WTC11 (cell line): ENCODE data around the gene ATRX. TPM values are rescaled to one million over a fixed set of nuclear protein-coding genes. Genes with fewer than 3 reads are reported as not detected.

Source experiments
- ETV6 ChIP-seq: sonication (generic); formaldehyde crosslinking; IDR thresholded peaks from 2 replicates; pipeline ENCODE4 v1.8.1; 2022; ENCODE audit warnings: mild to moderate bottlenecking, missing genetic modification reagents
- FOXK1 ChIP-seq: sonication (generic); formaldehyde crosslinking; IDR thresholded peaks from 2 replicates; pipeline ENCODE4 v1.8.0; 2022; ENCODE audit warnings: mild to moderate bottlenecking, moderate library complexity, missing genetic modification reagents
- IRF2 ChIP-seq: sonication (generic); formaldehyde crosslinking; IDR thresholded peaks from 2 replicates; pipeline ENCODE4 v1.8.0; 2022; ENCODE audit warnings: low read depth, missing genetic modification reagents, borderline replicate concordance
- ZNF232 ChIP-seq: sonication (generic); formaldehyde crosslinking; IDR thresholded peaks from 2 replicates; pipeline ENCODE4 v1.8.0; 2022; ENCODE audit warnings: mild to moderate bottlenecking, missing genetic modification reagents
- total RNA-seq: library from RNA; stranded (reverse); gene quantifications from 3 replicates; pipeline ENCODE4 v1.2.3, GENCODE V29; 2021
- TF ChIP-seq, protein P1 (sequence below): sonication (generic); formaldehyde crosslinking; IDR thresholded peaks from 2 replicates; pipeline ENCODE4 v1.8.1; 2022; ENCODE audit warnings: low read depth, mild to moderate bottlenecking, moderate library complexity, missing genetic modification reagents, borderline replicate concordance
- TF ChIP-seq, protein P2 (sequence below): sonication (generic); formaldehyde crosslinking; IDR thresholded peaks from 2 replicates; pipeline ENCODE4 v1.8.1; 2022; ENCODE audit warnings: mild to moderate bottlenecking, moderate library complexity, missing genetic modification reagents

The ATRX gene
- total RNA-seq, 1 experiment from 2014 or later = 96.6 TPM

DNA sequence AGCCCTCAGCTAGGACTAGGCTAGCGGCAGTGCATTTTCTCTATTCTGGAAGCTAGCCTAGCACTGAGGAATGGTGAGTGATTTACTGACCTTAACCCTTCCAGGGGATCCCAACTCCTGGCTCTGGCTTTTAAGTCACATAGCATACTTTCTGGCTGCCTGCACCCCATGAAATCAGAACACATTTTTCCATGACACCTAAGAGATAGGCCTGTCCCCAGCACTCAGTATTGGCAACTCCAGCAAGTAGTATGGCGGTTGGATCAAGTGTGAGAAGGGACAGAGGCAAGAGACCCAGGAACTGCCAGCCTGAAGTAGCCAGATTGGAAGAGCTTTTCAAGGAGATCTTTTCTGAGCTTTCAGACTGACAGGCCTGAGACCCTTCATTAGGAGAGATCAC lies 330.6 kb downstream of the ATRX start (continued):
- TF ChIP-seq, protein P1, sequence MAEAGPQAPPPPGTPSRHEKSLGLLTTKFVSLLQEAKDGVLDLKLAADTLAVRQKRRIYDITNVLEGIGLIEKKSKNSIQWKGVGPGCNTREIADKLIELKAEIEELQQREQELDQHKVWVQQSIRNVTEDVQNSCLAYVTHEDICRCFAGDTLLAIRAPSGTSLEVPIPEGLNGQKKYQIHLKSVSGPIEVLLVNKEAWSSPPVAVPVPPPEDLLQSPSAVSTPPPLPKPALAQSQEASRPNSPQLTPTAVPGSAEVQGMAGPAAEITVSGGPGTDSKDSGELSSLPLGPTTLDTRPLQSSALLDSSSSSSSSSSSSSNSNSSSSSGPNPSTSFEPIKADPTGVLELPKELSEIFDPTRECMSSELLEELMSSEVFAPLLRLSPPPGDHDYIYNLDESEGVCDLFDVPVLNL (CRISPR knock-in tag) = no peak
- TF ChIP-seq, protein P2, sequence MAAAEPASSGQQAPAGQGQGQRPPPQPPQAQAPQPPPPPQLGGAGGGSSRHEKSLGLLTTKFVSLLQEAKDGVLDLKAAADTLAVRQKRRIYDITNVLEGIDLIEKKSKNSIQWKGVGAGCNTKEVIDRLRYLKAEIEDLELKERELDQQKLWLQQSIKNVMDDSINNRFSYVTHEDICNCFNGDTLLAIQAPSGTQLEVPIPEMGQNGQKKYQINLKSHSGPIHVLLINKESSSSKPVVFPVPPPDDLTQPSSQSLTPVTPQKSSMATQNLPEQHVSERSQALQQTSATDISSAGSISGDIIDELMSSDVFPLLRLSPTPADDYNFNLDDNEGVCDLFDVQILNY (CRISPR knock-in tag) = no peak
- TF ChIP-seq ETV6 (CRISPR knock-in tag) (no peak), ZNF232 (CRISPR knock-in tag) (no peak), IRF2 (CRISPR knock-in tag) (no peak), FOXK1 (CRISPR knock-in tag) (no peak)

Other genes with a start within 250 kb of the ATRX start
- gene MAGT1, start 109.2 kb upstream of the ATRX start, total RNA-seq = 32.2 to 37.1 TPM (median 33.6 TPM) in 3 replicates
- 280 to 285 TPM (median 281 TPM) in 3 replicates for gene COX7B, start 113.3 kb upstream of the ATRX start, total RNA-seq
- 2.7 to 3.4 TPM (median 2.8 TPM) in 3 replicates for gene ATP7A, start 124.5 kb upstream of the ATRX start, total RNA-seq
- 0.46 TPM in 1 of 3 replicates, not detected in the others for gene PGAM4, start 183.4 kb upstream of the ATRX start, total RNA-seq